Skin epidermis (tissue), 12 donors: ENCODE results near the gene CENPO.
"Not testable (repeated sequence)": the region's sequence is repeated elsewhere in the genome, so short reads cannot be mapped to it uniquely, and the experiment has no call there.

Source experiments
- H3K27ac ChIP-seq, 21 experiments: fragments of 200-600 bp; sonication (generic) in 11 of 21; one replicate each; pipeline ENCODE4 v1.5.0; 2020; ENCODE audit warnings: mild to moderate bottlenecking in 3 of 21, inconsistent platforms in 2 of 21, moderate library complexity in 2 of 21
- H3K4me3 ChIP-seq, 7 experiments: fragments of 200-600 bp; sonication (generic) in 2 of 7; one replicate each; pipeline ENCODE4 v1.5.0; 2020; ENCODE audit warnings: inconsistent platforms in 2 of 7, mild to moderate bottlenecking in 2 of 7, moderate library complexity in 1 of 7

Gene CENPO

DNA sequence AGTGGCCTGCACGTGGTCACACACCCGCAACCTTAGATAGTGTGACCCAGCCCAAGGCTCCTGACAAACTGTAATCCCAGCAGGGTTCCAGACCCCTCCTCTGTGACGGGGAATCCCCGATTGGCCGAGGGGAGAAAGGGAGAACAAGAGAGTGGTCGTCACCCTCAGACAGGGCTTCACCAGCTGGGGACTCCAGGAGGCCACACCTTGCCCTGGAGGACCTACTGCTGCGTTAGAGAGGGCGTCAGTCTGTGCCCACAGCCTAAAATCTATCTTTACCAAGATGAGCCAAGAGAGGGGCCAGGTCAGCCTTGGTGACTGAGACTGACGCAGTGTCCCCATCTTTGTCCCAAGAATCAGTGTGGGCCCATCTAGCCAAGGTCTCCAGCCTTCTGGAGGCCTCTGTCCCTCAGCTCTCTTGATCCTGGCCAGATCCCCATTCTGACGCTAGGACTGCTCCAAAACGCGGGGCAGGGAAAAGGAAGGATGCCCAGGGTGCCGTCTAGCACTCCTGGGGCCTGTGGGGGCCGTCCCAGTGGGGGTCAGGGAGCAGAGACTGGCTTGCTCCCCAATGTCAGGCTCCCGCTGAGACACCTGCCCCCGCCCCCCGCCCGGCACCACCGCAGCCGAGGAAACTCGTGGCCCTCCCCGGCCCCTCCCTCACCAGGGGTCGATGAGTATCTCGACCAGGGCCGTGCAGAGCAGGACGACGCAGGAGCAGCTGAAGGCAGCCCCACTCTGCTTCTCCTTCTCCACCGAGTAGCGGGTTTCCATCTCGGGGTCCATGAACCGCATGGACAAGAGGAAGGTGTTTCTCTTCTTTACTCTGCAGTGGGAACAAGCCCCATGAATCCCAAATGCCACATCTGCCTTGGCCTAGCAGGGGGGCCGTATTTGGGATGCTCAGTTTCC is 40.9 kb downstream of the CENPO start:
- H3K27ac ChIP-seq, result no peak overlapping the region
- H3K4me3 ChIP-seq, result no peak overlapping the region

DNA sequence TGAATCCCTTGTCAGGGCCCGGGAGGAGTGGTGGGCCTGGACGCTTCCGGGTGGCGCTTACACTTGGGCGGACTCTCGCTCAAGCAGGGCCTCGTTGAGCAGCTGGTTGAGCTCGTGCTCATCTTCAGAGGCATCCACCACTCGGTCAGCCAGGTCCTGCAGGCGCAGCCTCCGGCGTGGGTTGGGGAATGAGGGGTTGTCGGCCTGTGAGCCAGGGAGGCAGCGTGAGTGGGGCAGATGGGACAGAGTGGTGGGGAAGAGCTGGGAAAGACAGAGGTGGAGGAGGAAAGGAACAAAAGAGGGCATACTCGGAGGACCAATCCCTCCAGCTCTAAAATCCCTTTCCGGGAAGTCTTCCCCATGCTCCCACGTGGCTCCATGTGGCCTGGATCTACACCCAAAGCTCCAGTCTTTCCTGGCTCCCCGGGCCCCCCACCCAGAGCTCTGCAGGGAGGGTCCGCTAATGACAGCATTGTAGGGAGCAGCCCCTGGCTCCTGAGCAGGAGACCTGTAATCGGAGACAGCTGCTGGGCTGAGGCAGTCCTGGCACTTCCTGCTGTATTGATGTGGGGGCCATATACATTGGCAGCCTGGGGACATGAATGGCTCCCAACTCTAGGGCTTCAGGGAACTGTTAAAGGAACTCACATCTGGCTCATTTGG is 41.6 kb downstream of the CENPO start:
- no peak overlapping the region for H3K4me3 ChIP-seq
- H3K27ac ChIP-seq, result no peak overlapping the region

GRCh38 chr2:24835411-24835810 is 42.2 kb downstream of the CENPO start:
- H3K4me3 ChIP-seq, H3K27ac ChIP-seq: not testable (repeated sequence)

- Histone ChIP-seq H3K4me3 (no peak overlapping the region), H3K27ac (no peak overlapping the region)
Observed at GRCh38 chr2:24836206-24836605, 43.0 kb downstream of the CENPO start.

- Histone ChIP-seq H3K4me3 (no peak overlapping the region), H3K27ac (no peak overlapping the region)
Observed at GRCh38 chr2:24836706-24837105, 43.5 kb downstream of the CENPO start.

- no peak overlapping the region for H3K4me3 ChIP-seq
- H3K27ac ChIP-seq, result no peak overlapping the region
Observed at GRCh38 chr2:24837996-24838513, 44.8 kb downstream of the CENPO start.

- Histone ChIP-seq H3K4me3 (no peak overlapping the region), H3K27ac (no peak overlapping the region)
Observed at GRCh38 chr2:24838541-24838940, 45.3 kb downstream of the CENPO start.

GRCh38 chr2:24839729-24840128 is 46.5 kb downstream of the CENPO start:
- no peak overlapping the region for H3K27ac ChIP-seq
- H3K4me3 ChIP-seq, result no peak overlapping the region

DNA sequence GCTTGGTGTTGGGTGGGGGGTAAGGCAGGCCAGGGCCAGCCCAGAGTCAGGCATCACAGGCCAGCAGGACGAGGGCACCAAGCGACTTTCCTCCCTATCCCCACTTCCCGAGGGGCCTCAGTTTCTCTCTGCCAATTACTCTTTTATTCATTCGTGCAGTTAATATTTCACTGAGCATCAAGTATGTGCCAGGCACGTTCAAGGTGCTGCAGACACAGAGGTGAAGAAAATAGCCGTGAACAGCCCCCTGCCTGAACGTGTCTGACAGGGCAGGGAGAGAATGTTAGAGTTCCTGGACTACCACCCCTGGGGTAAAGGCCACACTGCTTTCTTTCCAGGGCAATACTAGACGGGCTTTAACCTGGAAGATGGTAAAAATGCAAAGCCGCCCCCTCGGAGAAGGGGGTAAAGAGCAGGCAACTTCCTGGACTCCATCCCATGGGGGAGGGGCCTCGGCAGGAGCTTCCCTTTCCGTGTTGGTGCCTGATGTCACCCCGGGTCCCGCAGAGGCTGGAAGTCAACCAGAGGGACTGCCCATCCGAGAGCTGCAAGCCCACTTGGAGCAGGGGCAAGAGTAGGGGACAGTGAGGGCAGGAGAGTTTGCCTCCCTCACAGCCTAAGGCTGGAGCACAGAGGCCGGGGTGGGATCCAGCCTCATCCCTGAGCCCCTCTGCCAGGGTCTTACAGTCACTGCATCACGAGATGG is 47.1 kb downstream of the CENPO start:
- H3K4me3 ChIP-seq, result no peak overlapping the region
- no peak overlapping the region for H3K27ac ChIP-seq

GRCh38 chr2:24840962-24841945 is 48.0 kb downstream of the CENPO start:
- H3K27ac ChIP-seq, result no peak overlapping the region
- H3K4me3 ChIP-seq, result no peak overlapping the region

GRCh38 chr2:24842081-24843050 is 49.1 kb downstream of the CENPO start:
- no peak overlapping the region for H3K27ac ChIP-seq

DNA sequence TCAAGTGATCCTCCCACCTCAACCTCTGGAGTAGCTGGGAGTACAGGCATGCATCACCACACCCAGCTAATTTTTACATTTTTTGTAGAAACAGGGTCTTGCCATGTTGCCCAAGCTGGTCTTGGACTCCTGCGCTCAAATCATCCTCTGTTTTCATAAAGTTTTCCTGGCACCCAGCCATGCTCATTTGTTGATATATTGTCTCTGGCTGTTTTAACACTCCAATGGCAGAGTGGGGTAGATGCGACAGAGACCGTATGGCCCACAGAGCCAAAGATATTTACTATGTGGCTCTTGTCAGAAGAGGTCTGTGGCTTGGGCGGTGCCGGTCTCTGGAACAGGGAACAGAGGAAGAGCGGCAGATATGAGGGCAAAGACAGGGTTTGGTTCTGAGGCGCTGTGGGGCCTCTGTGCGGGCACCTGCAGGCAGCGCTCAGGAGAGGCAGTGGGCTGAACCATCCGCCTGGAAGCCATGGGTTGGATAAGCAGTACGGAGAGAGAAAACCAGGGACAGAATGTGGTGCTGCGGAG is 50.2 kb downstream of the CENPO start:
- Histone ChIP-seq H3K4me3 (no peak overlapping the region), H3K27ac (no peak overlapping the region)

More at GRCh38 chr2:24842081-24843050, 49.1 kb downstream of the CENPO start:
- H3K4me3 ChIP-seq, result no peak overlapping the region

GRCh38 chr2:24844023-24844685 is 50.9 kb downstream of the CENPO start:
- Histone ChIP-seq H3K27ac (no peak overlapping the region), H3K4me3 (no peak overlapping the region)

DNA sequence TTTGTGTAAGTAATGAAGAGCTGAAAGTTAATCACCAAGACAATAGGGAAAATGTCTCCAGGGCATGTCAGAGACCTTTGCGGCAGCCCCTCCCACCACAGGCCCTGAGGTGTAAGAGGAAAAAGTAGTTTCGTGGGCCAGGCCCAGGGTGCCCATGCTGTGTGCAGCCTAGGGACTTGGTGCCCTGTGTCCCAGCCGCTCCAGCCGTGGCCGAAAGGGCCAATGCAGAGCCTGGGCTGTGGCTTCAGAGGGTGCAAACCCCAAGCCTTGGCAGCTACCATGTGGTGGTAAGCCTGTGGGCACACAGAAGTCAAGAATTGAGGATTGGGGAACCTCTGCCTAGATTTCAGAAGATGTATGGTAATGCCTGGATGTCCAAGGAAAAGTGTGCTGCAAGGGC is 52.5 kb downstream of the CENPO start:
- H3K4me3 ChIP-seq, result no peak overlapping the region
- H3K27ac ChIP-seq, result no peak overlapping the region

DNA sequence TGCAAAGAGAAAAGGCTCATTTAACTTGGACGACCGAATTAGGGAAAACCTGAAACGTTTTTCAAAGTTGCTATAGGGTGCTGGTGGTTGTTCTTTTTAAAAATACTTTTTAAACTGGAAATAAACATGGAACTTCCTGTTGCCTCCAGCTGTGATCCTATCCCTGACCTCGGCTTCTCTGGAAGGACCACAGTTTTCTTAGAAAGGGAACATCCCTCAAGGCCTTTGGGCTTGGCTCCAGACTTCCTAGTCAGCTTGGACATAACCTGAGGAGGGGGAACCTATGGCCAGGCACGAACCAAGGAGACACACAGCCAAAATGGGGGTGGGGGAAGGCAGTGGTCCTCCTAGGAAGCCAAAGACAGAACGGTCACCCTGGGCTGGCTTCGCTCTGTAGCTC is 57.7 kb downstream of the CENPO start:
- Histone ChIP-seq H3K27ac (no peak overlapping the region), H3K4me3 (no peak overlapping the region)

GRCh38 chr2:24852026-24852425 is 58.8 kb downstream of the CENPO start:
- H3K27ac ChIP-seq, result no peak overlapping the region
- H3K4me3 ChIP-seq, result no peak overlapping the region

- H3K27ac ChIP-seq, result no peak overlapping the region
- H3K4me3 ChIP-seq, result no peak overlapping the region
Observed at GRCh38 chr2:24852431-24853020, 59.3 kb downstream of the CENPO start.
